ENCODE measurements around the gene ZNF93.
"Not testable (repeated sequence)": the region's sequence is repeated elsewhere in the genome, so short reads cannot be mapped to it uniquely, and the experiment has no call there.

ZNF93 gene

DNA sequence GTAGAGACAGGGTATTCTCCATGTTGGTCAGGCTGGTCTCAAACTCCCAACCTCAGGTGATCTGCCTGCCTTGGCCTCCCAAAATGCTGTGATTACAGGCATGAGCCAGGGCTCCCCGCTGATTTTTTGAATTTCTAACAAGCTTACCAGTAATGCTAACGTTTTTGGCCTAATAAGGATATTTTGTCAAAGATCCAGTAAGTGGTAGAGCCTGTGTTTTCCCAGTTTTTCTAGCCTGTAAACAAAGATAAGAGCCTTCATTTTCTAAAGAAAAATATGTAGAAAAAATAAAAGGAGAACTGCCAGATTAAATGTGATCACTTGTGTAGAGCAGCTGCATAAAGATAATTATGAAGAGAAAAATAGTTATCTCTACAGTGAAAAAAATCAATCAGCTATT, 37.7 kb downstream of the ZNF93 start:
- no peak for DNase-seq

- DNase-seq, result no peak
Measured at GRCh38 chr19:19943848-19944582, 43.3 kb downstream of the ZNF93 start.

DNA sequence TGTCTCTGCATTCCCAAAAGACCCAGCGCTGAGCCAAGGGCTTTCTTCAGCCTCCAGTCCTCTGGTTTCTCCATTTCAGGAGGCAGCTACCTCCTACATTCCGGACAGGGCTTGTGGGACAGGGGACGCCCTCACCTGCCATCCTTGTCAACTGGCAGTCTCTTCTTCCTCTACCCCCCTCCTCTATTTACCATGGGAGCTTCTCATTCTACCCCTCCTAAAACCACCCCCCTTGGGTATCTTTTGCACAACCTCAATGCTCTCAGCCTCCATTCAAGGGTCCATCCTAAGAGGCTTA, 43.8 kb downstream of the ZNF93 start:
- no peak for DNase-seq

GRCh38 chr19:19946226-19946625, 45.5 kb downstream of the ZNF93 start:
- no peak for DNase-seq

- no peak for DNase-seq
Measured at GRCh38 chr19:19948800-19949199, 48.1 kb downstream of the ZNF93 start.

DNA sequence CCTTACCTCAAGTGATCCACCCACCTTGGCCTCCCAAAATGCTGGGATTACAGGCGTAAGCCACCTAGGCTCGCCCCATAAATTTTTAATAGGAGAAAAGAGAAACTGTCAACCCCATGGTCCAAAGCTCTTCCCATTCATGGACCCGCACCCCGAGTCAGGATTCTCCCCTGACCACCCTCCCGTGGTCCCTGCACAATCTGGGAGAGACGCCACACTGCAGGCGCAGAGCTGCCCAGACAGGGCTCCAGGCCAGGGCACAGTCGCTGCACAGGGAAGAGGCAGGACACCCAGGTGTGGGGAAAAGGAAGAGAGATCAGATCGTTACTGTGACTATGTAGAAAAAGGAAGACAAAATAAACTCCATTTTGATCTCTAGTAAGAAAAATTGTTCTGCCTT, 54.5 kb downstream of the ZNF93 start:
- DNase-seq, result no peak

DNA sequence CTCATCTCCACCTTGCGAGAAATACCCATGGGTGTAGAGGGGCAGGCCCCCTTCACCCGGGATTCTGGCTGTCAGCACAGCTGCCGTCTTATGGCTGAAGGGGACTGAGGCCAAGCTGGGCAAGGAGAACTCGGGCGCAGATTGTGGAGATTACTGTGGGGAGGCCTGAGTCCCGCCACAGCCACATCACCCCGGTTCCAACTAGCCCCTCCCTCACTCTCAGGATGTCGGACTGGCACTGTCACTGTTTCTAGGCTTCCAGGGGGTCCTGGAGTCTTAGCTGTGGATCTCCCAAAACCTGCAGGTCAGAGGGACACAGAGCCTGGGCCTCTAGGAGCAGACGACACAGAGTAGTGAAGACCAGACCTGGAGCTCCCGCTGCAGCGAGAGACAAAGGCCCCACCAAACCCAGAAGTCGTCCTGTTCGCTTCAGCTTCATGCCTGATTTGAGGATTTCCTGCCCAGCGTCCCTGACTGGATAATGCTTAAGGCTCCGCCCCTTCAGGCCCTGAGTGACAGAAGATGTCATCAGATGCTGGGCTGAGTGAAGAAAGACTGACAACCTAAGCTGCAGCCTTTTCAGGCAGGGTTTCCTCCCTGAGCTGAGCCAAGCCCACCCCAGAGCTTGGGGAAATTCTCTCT, 55.8 kb downstream of the ZNF93 start:
- DNase-seq, result no peak

DNA sequence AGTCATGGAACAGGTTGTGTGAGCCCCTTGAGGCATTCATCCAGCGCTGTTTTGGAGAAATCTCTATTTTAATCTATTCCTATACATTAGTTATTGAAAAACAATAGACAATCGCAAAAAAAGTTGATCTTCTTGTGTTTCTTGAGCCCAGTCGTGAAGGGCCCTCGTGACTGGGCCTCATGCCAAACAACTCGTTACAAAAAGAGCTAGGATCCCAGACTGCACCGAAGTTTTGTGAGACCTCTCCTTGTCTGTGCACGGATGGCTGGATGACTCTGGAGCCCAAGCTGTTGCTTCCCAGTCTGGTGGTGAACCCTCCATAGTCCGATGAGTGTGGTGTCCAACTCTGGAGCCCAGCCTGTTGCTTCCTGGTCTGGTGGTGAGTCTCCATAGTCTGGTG, 57.0 kb downstream of the ZNF93 start:
- DNase-seq, result not testable (repeated sequence)

DNA sequence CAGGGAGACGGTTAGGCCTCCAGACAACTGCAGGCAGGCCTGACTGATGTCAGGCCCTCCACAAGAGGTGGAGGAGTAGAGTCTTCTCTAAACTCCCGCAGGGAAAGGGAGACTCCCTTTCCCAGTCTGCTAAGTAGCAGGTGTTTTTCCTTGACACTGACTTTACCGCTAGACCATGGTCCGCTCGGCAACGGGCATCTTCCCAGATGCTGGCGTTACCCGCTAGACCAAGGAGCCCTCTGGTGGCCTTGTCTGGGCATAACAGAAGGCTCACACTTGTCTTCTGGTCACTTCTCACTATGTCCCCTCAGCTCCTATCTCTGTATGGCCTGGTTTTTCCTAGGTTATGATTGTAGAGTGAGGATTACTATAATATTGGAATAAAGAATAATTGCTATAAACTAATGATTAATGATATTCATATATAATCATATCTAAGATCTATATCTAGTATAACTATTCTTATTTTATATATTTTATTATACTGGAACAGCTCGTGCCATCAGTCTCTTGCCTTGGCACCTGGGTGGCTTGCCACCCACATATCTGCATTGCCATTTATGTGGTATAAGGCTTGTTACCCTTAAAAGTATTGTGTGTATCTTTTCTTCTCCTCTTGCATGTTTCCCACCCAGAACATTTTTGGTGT, 58.5 kb downstream of the ZNF93 start:
- peak; percentile 20 for DNase-seq

DNA sequence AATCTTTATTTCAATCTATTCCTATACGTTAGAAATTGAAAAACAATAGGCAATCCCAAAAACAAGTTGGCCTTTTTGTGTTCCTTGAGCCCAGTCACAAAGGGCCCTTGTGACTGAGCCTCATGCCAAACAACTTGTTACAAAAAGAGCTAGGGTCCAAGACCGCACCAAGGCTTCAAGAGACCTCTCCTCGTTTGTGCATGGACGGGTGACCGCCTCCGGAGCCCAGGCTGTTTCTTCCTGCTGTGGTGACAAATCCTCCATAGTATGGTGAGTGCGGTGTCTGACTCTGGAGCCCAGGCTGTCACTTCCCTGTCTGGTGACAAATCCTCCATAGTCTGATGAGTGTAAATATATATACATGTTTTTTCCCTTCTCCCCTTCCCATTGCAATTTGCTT, 63.7 kb downstream of the ZNF93 start:
- DNase-seq, result no peak

- DNase-seq, result not testable (repeated sequence)
Measured at GRCh38 chr19:19966126-19966525, 65.4 kb downstream of the ZNF93 start.

DNA sequence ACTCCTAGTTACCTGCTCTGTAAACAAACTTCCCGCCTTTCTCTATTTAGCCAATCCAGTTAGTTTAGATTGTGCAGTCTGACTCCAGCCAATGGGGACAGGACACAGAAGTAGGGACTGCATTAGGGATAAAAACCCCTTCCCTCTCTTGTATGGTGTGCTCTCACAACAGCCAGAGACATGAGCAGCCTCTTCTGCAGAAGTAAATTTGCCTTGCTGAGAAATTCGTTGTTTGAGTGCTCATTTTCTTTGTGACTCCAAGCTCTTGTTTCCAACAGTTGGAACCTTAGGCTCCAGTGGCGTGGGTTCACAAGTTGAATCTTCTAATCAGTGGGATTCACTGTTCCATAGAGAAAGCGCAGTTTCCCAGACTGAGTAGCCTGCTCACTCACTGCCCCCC, 66.1 kb downstream of the ZNF93 start:
- no peak for DNase-seq
